Prostate gland (tissue), 2 donors: Measurements from ENCODE around the gene PRLH. TPM values are rescaled to one million over a fixed set of nuclear protein-coding genes. Genes with fewer than 3 reads are reported as not detected.

Source experiments
- DNase-seq: peaks from one replicate; pipeline ENCODE4 v3.0.0-alpha.2; 2019; ENCODE audit warnings: low spot score
- H3K27ac ChIP-seq, 2 donors: fragments of 200-600 bp; sonication (generic); 2 replicates each; pipeline ENCODE4 v1.5.1; 2017 to 2019
- H3K27me3 ChIP-seq: fragments of 200-600 bp; sonication (generic); replicated peaks from 2 replicates; pipeline ENCODE4 v1.5.1; 2019; ENCODE audit not compliant: insufficient read depth
- H3K36me3 ChIP-seq, 2 donors: fragments of 200-600 bp; sonication (generic); 1 replicate in 1 of 2; 2 replicates in 1 of 2; pipeline versions ENCODE4 v1.5.1 to v1.8.1; 2017 to 2019
- H3K4me1 ChIP-seq: fragments of 200-600 bp; sonication (generic); replicated peaks from 2 replicates; pipeline ENCODE4 v1.5.1; 2019
- H3K4me3 ChIP-seq, 2 donors: fragments of 200-600 bp; sonication (generic); 2 replicates each; pipeline ENCODE4 v1.5.1; 2017 to 2019
- H3K9me3 ChIP-seq: fragments of 200-600 bp; sonication (generic); 2 replicates; pipeline ENCODE4 v1.5.1; 2017
- CTCF ChIP-seq, 4 experiments: fragments of 200-600 bp in 2 of 4; fragments of 450-650 bp in 2 of 4; sonication (generic) in 2 of 4; IDR thresholded peaks; 1 replicate in 3 of 4; 2 replicates in 1 of 4; pipeline ENCODE4 v1.5.1; 2016 to 2019; ENCODE audit warnings: antibody characterized with exemption in 4 of 4, mild to moderate bottlenecking in 2 of 4, moderate library complexity in 2 of 4
- POLR2A ChIP-seq: fragments of 450-650 bp; IDR thresholded peaks from one replicate; pipeline ENCODE4 v1.6.1; 2016; ENCODE audit warnings: antibody characterized with exemption, mild to moderate bottlenecking
- POLR2AphosphoS5 ChIP-seq: sonication (generic); formaldehyde crosslinking; IDR thresholded peaks from one replicate; pipeline ENCODE4 v1.6.1; 2017; ENCODE audit warnings: antibody characterized with exemption
- WGBS: methylation state at CpG from one replicate; pipeline ENCODE4 v1.1.5; 2018; 5-methylcytosine and 5-hydroxymethylcytosine counted together
- intact Hi-C: fragments of 100-400 bp; cut with DNase I; formaldehyde crosslinking; loops from one replicate; pipeline ENCODE4 v1.14.2; 2022
- total RNA-seq, 2 donors: library from RNA; depleted of rRNA; stranded (reverse); fragments of >200 nt; gene quantifications; one replicate each; pipeline ENCODE4 v1.1.0, GENCODE V29; 2016

The PRLH gene
- total RNA-seq, 2 donors from 2014 or later = not detected

GRCh38 chr2:237534380-237534779, 32.0 kb upstream of the PRLH start:
- no peaks in the 10 kb centered on the region for H3K9me3 ChIP-seq
- no peaks in the 10 kb centered on the region for H3K4me1 ChIP-seq
- no peak overlapping the region for H3K27ac ChIP-seq
- WGBS = 94% methylated on average over 1 of the region's 1 CpG
- TF ChIP-seq CTCF (IDR thresholded peaks at IDR 0.05) = no peak
- TF ChIP-seq POLR2AphosphoS5 = no peak
- no peak for TF ChIP-seq POLR2A
- intact Hi-C loops = no loop called here
- DNase-seq = no peak
- no peaks in the 10 kb centered on the region for H3K27me3 ChIP-seq
- H3K36me3 ChIP-seq = no peaks in the 10 kb centered on the region
- no peak overlapping the region for H3K4me3 ChIP-seq

GRCh38 chr2:237535385-237536082, 30.8 kb upstream of the PRLH start:
- no peak for DNase-seq
- H3K4me3 ChIP-seq = no peak overlapping the region
- peaks cover 3% of the 10 kb centered on the region for H3K4me1 ChIP-seq
- no peaks in the 10 kb centered on the region for H3K27me3 ChIP-seq
- H3K36me3 ChIP-seq = no peaks in the 10 kb centered on the region
- no peaks in the 10 kb centered on the region for H3K9me3 ChIP-seq
- 92% methylated on average over 8 of the region's 8 CpGs for WGBS
- no peak overlapping the region for H3K27ac ChIP-seq
- intact Hi-C loops = no loop called here
- TF ChIP-seq CTCF (IDR thresholded peaks at IDR 0.05) = no peak
- no peak for TF ChIP-seq POLR2AphosphoS5
- no peak for TF ChIP-seq POLR2A

- H3K27ac ChIP-seq = no peak overlapping the region
- TF ChIP-seq POLR2A (no peak), CTCF (IDR thresholded peaks at IDR 0.05) (no peak), POLR2AphosphoS5 (no peak)
- intact Hi-C loops = no loop called here
- no peak overlapping the region for H3K4me3 ChIP-seq
- WGBS = 100% methylated on average over 5 of the region's 5 CpGs
- H3K36me3 ChIP-seq = no peaks in the 10 kb centered on the region
- H3K4me1 ChIP-seq = peaks cover 6% of the 10 kb centered on the region
- DNase-seq = no peak
- H3K27me3 ChIP-seq = no peaks in the 10 kb centered on the region
- no peaks in the 10 kb centered on the region for H3K9me3 ChIP-seq
These were observed 30.3 kb upstream of the PRLH start for GRCh38 chr2:237536083-237536415.

GRCh38 chr2:237536617-237537016, 29.8 kb upstream of the PRLH start:
- no peak for DNase-seq
- intact Hi-C loops = no loop called here
- no peak for TF ChIP-seq CTCF (IDR thresholded peaks at IDR 0.05)
- WGBS = 95% methylated on average over 9 of the region's 9 CpGs
- Histone ChIP-seq H3K36me3 (no peaks in the 10 kb centered on the region), H3K27ac (no peak overlapping the region), H3K4me1 (peaks cover 9% of the 10 kb centered on the region), H3K4me3 (no peak overlapping the region), H3K9me3 (no peaks in the 10 kb centered on the region), H3K27me3 (no peaks in the 10 kb centered on the region)

GRCh38 chr2:237538001-237538720, 28.2 kb upstream of the PRLH start:
- Histone ChIP-seq H3K9me3 (no peaks in the 10 kb centered on the region), H3K27me3 (no peaks in the 10 kb centered on the region), H3K4me1 (peaks cover 9% of the 10 kb centered on the region), H3K36me3 (no peaks in the 10 kb centered on the region), H3K4me3 (no peak overlapping the region), H3K27ac (peak overlapping the region in 1 of 2 donors; percentile 71)
- DNase-seq = no peak
- TF ChIP-seq POLR2A = no peak
- no peak for TF ChIP-seq POLR2AphosphoS5
- no peak for TF ChIP-seq CTCF (IDR thresholded peaks at IDR 0.05)
- intact Hi-C loops = no loop called here
- 76% methylated on average over 29 of the region's 29 CpGs for WGBS
